ENCODE measurements around the gene AUTS2. TPM values are rescaled to one million over a fixed set of nuclear protein-coding genes. Genes with fewer than 3 reads are reported as not detected.

The AUTS2 gene
- total RNA-seq, 3 donors from 2014 or later: 31.5 to 94.3 (median 81.3) TPM

GRCh38 chr7:70005480-70005879 lies 407.2 kb downstream of the AUTS2 start:
- intact Hi-C loops (cut with DNase I; ENCODE audit: low total_unique reads): no loop called here

DNA sequence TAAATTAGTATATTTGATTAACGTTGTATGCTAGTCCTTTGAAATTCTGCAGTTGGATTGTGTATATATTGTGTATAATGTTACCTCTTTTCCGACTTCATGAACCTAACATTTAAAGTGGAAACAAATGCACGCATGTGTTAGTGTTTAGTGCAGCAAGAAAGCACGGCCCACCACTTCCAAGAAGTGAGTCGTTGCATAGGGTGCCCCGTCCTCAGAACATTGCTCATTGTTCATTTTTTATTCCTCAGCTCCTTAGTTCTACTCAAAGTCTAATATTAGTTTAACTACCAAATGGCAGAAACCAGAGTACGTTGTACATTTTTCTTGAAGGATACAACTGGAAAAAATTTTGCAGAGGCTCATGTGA lies 407.6 kb downstream of the AUTS2 start:
- Histone ChIP-seq H3K36me3 (no peaks in the 10 kb centered on the region), H3K4me3 (no peak overlapping the region), H3K27me3 (no peaks in the 10 kb centered on the region), H3K27ac (no peak overlapping the region), H3K9me3 (no peaks in the 10 kb centered on the region), H3K4me1 (no peaks in the 10 kb centered on the region)
- intact Hi-C loops (cut with DNase I; ENCODE audit: low total_unique reads): no loop called here
- DNase-seq (ENCODE audit: low spot score in 2 of 2): no peak
- TF ChIP-seq POLR2AphosphoS5 (IDR thresholded peaks at IDR 0.05) (no peak), POLR2A (IDR thresholded peaks at IDR 0.05) (no peak)
- TF ChIP-seq, protein P1, sequence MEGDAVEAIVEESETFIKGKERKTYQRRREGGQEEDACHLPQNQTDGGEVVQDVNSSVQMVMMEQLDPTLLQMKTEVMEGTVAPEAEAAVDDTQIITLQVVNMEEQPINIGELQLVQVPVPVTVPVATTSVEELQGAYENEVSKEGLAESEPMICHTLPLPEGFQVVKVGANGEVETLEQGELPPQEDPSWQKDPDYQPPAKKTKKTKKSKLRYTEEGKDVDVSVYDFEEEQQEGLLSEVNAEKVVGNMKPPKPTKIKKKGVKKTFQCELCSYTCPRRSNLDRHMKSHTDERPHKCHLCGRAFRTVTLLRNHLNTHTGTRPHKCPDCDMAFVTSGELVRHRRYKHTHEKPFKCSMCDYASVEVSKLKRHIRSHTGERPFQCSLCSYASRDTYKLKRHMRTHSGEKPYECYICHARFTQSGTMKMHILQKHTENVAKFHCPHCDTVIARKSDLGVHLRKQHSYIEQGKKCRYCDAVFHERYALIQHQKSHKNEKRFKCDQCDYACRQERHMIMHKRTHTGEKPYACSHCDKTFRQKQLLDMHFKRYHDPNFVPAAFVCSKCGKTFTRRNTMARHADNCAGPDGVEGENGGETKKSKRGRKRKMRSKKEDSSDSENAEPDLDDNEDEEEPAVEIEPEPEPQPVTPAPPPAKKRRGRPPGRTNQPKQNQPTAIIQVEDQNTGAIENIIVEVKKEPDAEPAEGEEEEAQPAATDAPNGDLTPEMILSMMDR (IDR thresholded peaks at IDR 0.05): no peak

More at GRCh38 chr7:70005480-70005879, 407.2 kb downstream of the AUTS2 start:
- Histone ChIP-seq H3K4me1 (no peaks in the 10 kb centered on the region), H3K27me3 (no peaks in the 10 kb centered on the region), H3K36me3 (no peaks in the 10 kb centered on the region), H3K9me3 (no peaks in the 10 kb centered on the region), H3K27ac (no peak overlapping the region), H3K4me3 (no peak overlapping the region)
- DNase-seq (ENCODE audit: low spot score in 2 of 2): no peak
- TF ChIP-seq POLR2AphosphoS5 (IDR thresholded peaks at IDR 0.05) (no peak), POLR2A (IDR thresholded peaks at IDR 0.05) (no peak)
- TF ChIP-seq, protein P1 (IDR thresholded peaks at IDR 0.05): no peak

DNA sequence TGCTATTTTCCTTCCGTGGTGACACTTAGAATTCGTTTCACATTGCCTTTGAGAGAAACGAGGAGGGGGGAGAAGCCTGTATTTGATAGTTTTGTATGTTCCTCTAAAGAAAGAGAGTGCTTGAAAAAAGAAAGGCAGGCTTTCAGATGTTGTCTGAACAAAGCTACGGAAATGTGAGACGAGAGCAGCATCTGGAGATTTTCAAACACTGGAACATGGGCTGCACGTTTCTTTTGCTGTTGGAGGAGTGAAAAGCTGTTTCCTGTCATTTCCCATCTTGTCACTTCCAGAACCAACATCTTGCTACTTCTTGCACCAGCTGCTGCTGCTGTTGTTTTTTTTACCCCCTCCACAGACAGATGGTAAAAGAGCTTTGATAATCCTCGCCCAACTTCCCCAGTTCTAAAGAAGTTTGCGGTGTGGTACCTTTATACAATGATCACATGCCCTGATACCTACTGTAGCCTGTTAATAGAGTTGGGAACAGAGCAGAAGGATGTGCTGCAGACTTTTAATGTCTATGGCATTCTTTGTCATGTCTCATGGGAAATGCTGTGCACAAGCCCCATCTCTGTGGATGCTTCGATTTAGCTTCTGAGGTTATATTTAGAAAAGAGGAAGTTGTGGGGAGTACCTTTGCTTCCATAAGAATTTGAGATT lies 408.1 kb downstream of the AUTS2 start:
- TF ChIP-seq, protein P1 (IDR thresholded peaks at IDR 0.05): no peak
- no peak for TF ChIP-seq POLR2A (IDR thresholded peaks at IDR 0.05)
- TF ChIP-seq POLR2AphosphoS5 (IDR thresholded peaks at IDR 0.05): no peak
- H3K4me3 ChIP-seq: no peak overlapping the region
- no peak overlapping the region for H3K27ac ChIP-seq
- no peaks in the 10 kb centered on the region for H3K9me3 ChIP-seq
- H3K36me3 ChIP-seq: no peaks in the 10 kb centered on the region
- no peak for DNase-seq (ENCODE audit: low spot score in 2 of 2)
- H3K27me3 ChIP-seq: no peaks in the 10 kb centered on the region
- intact Hi-C loops (cut with DNase I; ENCODE audit: low total_unique reads): no loop called here
- no peaks in the 10 kb centered on the region for H3K4me1 ChIP-seq

DNA sequence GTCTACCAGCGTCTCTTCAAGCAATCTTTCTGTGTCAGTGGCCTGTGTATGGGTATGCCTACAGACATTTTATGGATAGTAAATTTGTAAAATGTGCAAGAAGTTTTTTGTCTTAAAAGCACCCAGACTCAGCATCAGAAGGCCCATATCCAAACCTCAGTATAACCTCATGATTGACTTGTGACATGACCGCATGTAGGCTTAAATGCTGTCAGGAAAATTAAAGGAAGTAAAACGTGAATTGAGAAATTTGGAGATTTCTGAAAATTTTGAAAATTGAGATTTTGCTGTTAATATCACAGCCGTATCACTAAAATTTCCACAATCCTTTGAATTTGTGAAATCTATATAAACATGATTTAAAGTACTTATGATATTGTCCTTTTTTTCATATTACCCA lies 410.2 kb downstream of the AUTS2 start:
- no peak for DNase-seq (ENCODE audit: low spot score in 2 of 2)
- no peak overlapping the region for H3K4me3 ChIP-seq
- no peaks in the 10 kb centered on the region for H3K36me3 ChIP-seq
- no peaks in the 10 kb centered on the region for H3K9me3 ChIP-seq
- TF ChIP-seq POLR2AphosphoS5 (IDR thresholded peaks at IDR 0.05): no peak
- no peak for TF ChIP-seq POLR2A (IDR thresholded peaks at IDR 0.05)
- TF ChIP-seq, protein P1 (IDR thresholded peaks at IDR 0.05): no peak
- no peaks in the 10 kb centered on the region for H3K27me3 ChIP-seq
- no peaks in the 10 kb centered on the region for H3K4me1 ChIP-seq
- intact Hi-C loops (cut with DNase I; ENCODE audit: low total_unique reads): no loop called here
- no peak overlapping the region for H3K27ac ChIP-seq

- TF ChIP-seq POLR2A (IDR thresholded peaks at IDR 0.05) (no peak), POLR2AphosphoS5 (IDR thresholded peaks at IDR 0.05) (no peak)
- TF ChIP-seq, protein P1 (IDR thresholded peaks at IDR 0.05): no peak
- no peak for DNase-seq (ENCODE audit: low spot score in 2 of 2)
- Histone ChIP-seq H3K9me3 (no peaks in the 10 kb centered on the region), H3K27me3 (no peaks in the 10 kb centered on the region), H3K36me3 (no peaks in the 10 kb centered on the region), H3K27ac (no peak overlapping the region), H3K4me3 (no peak overlapping the region), H3K4me1 (no peaks in the 10 kb centered on the region)
- intact Hi-C loops (cut with DNase I; ENCODE audit: low total_unique reads): no loop called here
Observed at GRCh38 chr7:70014472-70015177, 416.4 kb downstream of the AUTS2 start.

Measured in breast epithelium (tissue), 4 donors.